Duodenal mucosa (tissue), 2 donors: ENCODE results near the gene TAS2R13.

Experiments
- H3K27ac ChIP-seq: one replicate; pipeline ENCODE4 v1.7.0; 2013; ENCODE audit warnings: low read depth, low read length
- H3K27me3 ChIP-seq, 2 donors: one replicate each; pipeline ENCODE4 v1.7.0; 2013; ENCODE audit warnings: low read length in 2 of 2, control low read depth in 1 of 2; ENCODE audit not compliant: insufficient read depth in 2 of 2, control insufficient read depth in 1 of 2
- H3K36me3 ChIP-seq, 2 donors: one replicate each; pipeline ENCODE4 v1.7.0; 2013; ENCODE audit warnings: low read length in 2 of 2, control low read depth in 1 of 2; ENCODE audit not compliant: insufficient read depth in 2 of 2, control insufficient read depth in 1 of 2
- H3K4me1 ChIP-seq, 2 donors: one replicate each; pipeline ENCODE4 v1.7.0; 2013; ENCODE audit warnings: low read length in 2 of 2, control low read depth in 1 of 2; ENCODE audit not compliant: insufficient read depth in 2 of 2, control insufficient read depth in 1 of 2
- H3K4me3 ChIP-seq, 2 donors: one replicate each; pipeline ENCODE4 v1.7.0; 2013; ENCODE audit warnings: low read length in 2 of 2, low read depth in 1 of 2
- H3K9ac ChIP-seq, 2 donors: one replicate each; pipeline ENCODE4 v1.7.0; 2013; ENCODE audit warnings: low read length in 2 of 2, low read depth in 1 of 2
- H3K9me3 ChIP-seq, 2 donors: one replicate each; pipeline ENCODE4 v1.7.0; 2013; ENCODE audit warnings: low read length in 2 of 2, control low read depth in 1 of 2; ENCODE audit not compliant: control insufficient read depth in 1 of 2

TAS2R13 gene

GRCh38 chr12:10909462-10909861 lies at the start of gene TAS2R13:
Gene TAS2R13 (minus strand): TSS chr12:10909562. CDS start chr12:10909298, 264 bp downstream.
- H3K4me3 ChIP-seq: no peak within 1 kb of the TSS

GRCh38 chr12:10957741-10958140 lies 48.4 kb upstream of the TAS2R13 start:
- Histone ChIP-seq H3K9me3 (no peaks in the 10 kb centered on the region), H3K9ac (no peak overlapping the region), H3K27me3 (no peaks in the 10 kb centered on the region), H3K36me3 (peaks cover 0 to 4% of the 10 kb centered on the region in 2 donors), H3K27ac (no peak overlapping the region), H3K4me1 (no peaks in the 10 kb centered on the region), H3K4me3 (no peak overlapping the region)

More at GRCh38 chr12:10909462-10909861, at the start of gene TAS2R13:
- Histone ChIP-seq H3K27me3 (no peaks in the 10 kb centered on the region), H3K36me3 (no peaks in the 10 kb centered on the region), H3K9me3 (peaks cover 3 to 7% of the 10 kb centered on the region in 2 donors), H3K27ac (no peak within 1 kb of the TSS), H3K9ac (no peak within 1 kb of the TSS), H3K4me1 (no peaks in the 10 kb centered on the region)

- H3K4me3 ChIP-seq: no peak overlapping the region
- no peak overlapping the region for H3K27ac ChIP-seq
- H3K4me1 ChIP-seq: no peaks in the 10 kb centered on the region
- H3K9me3 ChIP-seq: no peaks in the 10 kb centered on the region
- no peaks in the 10 kb centered on the region for H3K27me3 ChIP-seq
- no peak overlapping the region for H3K9ac ChIP-seq
- H3K36me3 ChIP-seq: no peaks in the 10 kb centered on the region
Measured at GRCh38 chr12:10956085-10956484, 46.7 kb upstream of the TAS2R13 start.

GRCh38 chr12:10952645-10953044 lies 43.3 kb upstream of the TAS2R13 start:
- no peaks in the 10 kb centered on the region for H3K36me3 ChIP-seq
- no peak overlapping the region for H3K4me3 ChIP-seq
- H3K27me3 ChIP-seq: no peaks in the 10 kb centered on the region
- no peak overlapping the region for H3K27ac ChIP-seq
- peaks cover 0 to under 1% of the 10 kb centered on the region in 2 donors for H3K9me3 ChIP-seq
- H3K9ac ChIP-seq: no peak overlapping the region
- no peaks in the 10 kb centered on the region for H3K4me1 ChIP-seq

GRCh38 chr12:10943167-10943566 lies 33.8 kb upstream of the TAS2R13 start:
- Histone ChIP-seq H3K9ac (no peak overlapping the region), H3K9me3 (peaks cover 0 to 4% of the 10 kb centered on the region in 2 donors), H3K27me3 (no peaks in the 10 kb centered on the region), H3K27ac (no peak overlapping the region), H3K4me3 (no peak overlapping the region), H3K36me3 (no peaks in the 10 kb centered on the region), H3K4me1 (no peaks in the 10 kb centered on the region)

- Histone ChIP-seq H3K4me3 (no peak overlapping the region), H3K36me3 (no peaks in the 10 kb centered on the region), H3K9ac (no peak overlapping the region), H3K27me3 (no peaks in the 10 kb centered on the region), H3K4me1 (no peaks in the 10 kb centered on the region), H3K27ac (no peak overlapping the region), H3K9me3 (no peaks in the 10 kb centered on the region)
Measured at GRCh38 chr12:10941916-10942607, 32.7 kb upstream of the TAS2R13 start.

- H3K36me3 ChIP-seq: no peaks in the 10 kb centered on the region
- no peak overlapping the region for H3K9ac ChIP-seq
- H3K9me3 ChIP-seq: no peaks in the 10 kb centered on the region
- no peak overlapping the region for H3K27ac ChIP-seq
- no peaks in the 10 kb centered on the region for H3K4me1 ChIP-seq
- H3K4me3 ChIP-seq: no peak overlapping the region
- H3K27me3 ChIP-seq: no peaks in the 10 kb centered on the region
Measured at GRCh38 chr12:10941369-10941768, 32.0 kb upstream of the TAS2R13 start.

- no peak overlapping the region for H3K27ac ChIP-seq
- H3K4me1 ChIP-seq: no peaks in the 10 kb centered on the region
- H3K36me3 ChIP-seq: no peaks in the 10 kb centered on the region
- no peaks in the 10 kb centered on the region for H3K9me3 ChIP-seq
- no peaks in the 10 kb centered on the region for H3K27me3 ChIP-seq
- no peak overlapping the region for H3K4me3 ChIP-seq
- no peak overlapping the region for H3K9ac ChIP-seq
Measured at GRCh38 chr12:10940389-10940788, 31.0 kb upstream of the TAS2R13 start.

- Histone ChIP-seq H3K4me1 (no peaks in the 10 kb centered on the region), H3K27ac (no peak within 1 kb of the TSS), H3K36me3 (no peaks in the 10 kb centered on the region), H3K27me3 (no peaks in the 10 kb centered on the region), H3K4me3 (no peak within 1 kb of the TSS), H3K9me3 (no peaks in the 10 kb centered on the region), H3K9ac (no peak within 1 kb of the TSS)
Measured at GRCh38 chr12:10939163-10939562, 29.8 kb upstream of the TAS2R13 start, which contains the start of gene TAS2R14. Gene TAS2R14 (minus strand): TSS chr12:10939263. CDS start chr12:10939207, 56 bp downstream.

GRCh38 chr12:10936506-10936905 lies 27.1 kb upstream of the TAS2R13 start:
- H3K9me3 ChIP-seq: no peaks in the 10 kb centered on the region
- no peaks in the 10 kb centered on the region for H3K27me3 ChIP-seq
- no peaks in the 10 kb centered on the region for H3K36me3 ChIP-seq
- H3K27ac ChIP-seq: no peak overlapping the region
- H3K4me3 ChIP-seq: no peak overlapping the region
- no peak overlapping the region for H3K9ac ChIP-seq
- H3K4me1 ChIP-seq: no peaks in the 10 kb centered on the region
